Chondrocyte (in vitro differentiated cells): ENCODE data around the gene KLHL26. TPM values are rescaled to one million over a fixed set of nuclear protein-coding genes. Genes with fewer than 3 reads are reported as not detected.

ENCODE experiments used
- DNase-seq: peaks from one replicate; pipeline ENCODE4 v3.0.0; 2021; ENCODE audit warnings: mixed read lengths, low spot score
- H3K27ac Mint-ChIP-seq: one replicate; pipeline ENCODE4 v1.8.0; 2021; ENCODE audit warnings: mild to moderate bottlenecking, moderate library complexity, mixed read lengths; ENCODE audit not compliant: unreplicated experiment
- H3K27me3 Mint-ChIP-seq: 2 replicates; pipeline ENCODE4 v1.8.0; 2021; ENCODE audit warnings: low read depth, mixed read lengths
- H3K36me3 Mint-ChIP-seq: 2 replicates; pipeline ENCODE4 v1.8.0; 2021; ENCODE audit warnings: low read depth, mixed read lengths
- H3K4me1 Mint-ChIP-seq: 2 replicates; pipeline ENCODE4 v1.8.0; 2021; ENCODE audit warnings: low read depth, mild to moderate bottlenecking, mixed read lengths
- H3K4me3 Mint-ChIP-seq: one replicate; pipeline ENCODE4 v1.8.0; 2021; ENCODE audit warnings: mild to moderate bottlenecking, moderate library complexity, mixed read lengths; ENCODE audit not compliant: unreplicated experiment
- H3K9me3 Mint-ChIP-seq: 2 replicates; pipeline ENCODE4 v1.8.0; 2021; ENCODE audit warnings: low read depth, mixed read lengths
- CTCF ChIP-seq: fragments of 200-600 bp; sonication (generic); IDR thresholded peaks from 2 replicates; pipeline ENCODE4 v1.5.0; 2021; ENCODE audit warnings: antibody characterized with exemption, mild to moderate bottlenecking, moderate library complexity
- total RNA-seq: library from RNA; stranded (reverse); gene quantifications from 3 replicates; pipeline ENCODE4 v1.2.1, GENCODE V29; 2021

KLHL26 gene
- total RNA-seq, 1 donor from 2014 or later, result 9.8 TPM

GRCh38 chr19:18666784-18667183, 30.0 kb downstream of the KLHL26 start:
- Mint-ChIP-seq H3K36me3 (peaks cover 6% of the 10 kb centered on the region), H3K27me3 (no peaks in the 10 kb centered on the region), H3K9me3 (no peaks in the 10 kb centered on the region), H3K27ac (no peak overlapping the region), H3K4me3 (no peak overlapping the region), H3K4me1 (peaks cover 33% of the 10 kb centered on the region)
- TF ChIP-seq CTCF, result no peak
- DNase-seq, result no peak

- peaks cover 30% of the 10 kb centered on the region for H3K4me1 Mint-ChIP-seq
- peaks cover 6% of the 10 kb centered on the region for H3K36me3 Mint-ChIP-seq
- H3K27ac Mint-ChIP-seq, result peak overlapping the region; percentile 27
- no peaks in the 10 kb centered on the region for H3K9me3 Mint-ChIP-seq
- H3K27me3 Mint-ChIP-seq, result no peaks in the 10 kb centered on the region
- no peak overlapping the region for H3K4me3 Mint-ChIP-seq
- no peak for DNase-seq
- no peak for TF ChIP-seq CTCF
These were observed 30.9 kb downstream of the KLHL26 start for GRCh38 chr19:18667531-18668251.

GRCh38 chr19:18668252-18668631, 31.4 kb downstream of the KLHL26 start:
- TF ChIP-seq CTCF, result no peak
- Mint-ChIP-seq H3K4me1 (peaks cover 25% of the 10 kb centered on the region), H3K9me3 (no peaks in the 10 kb centered on the region), H3K27me3 (no peaks in the 10 kb centered on the region), H3K36me3 (peaks cover 6% of the 10 kb centered on the region), H3K4me3 (no peak overlapping the region), H3K27ac (no peak overlapping the region)
- no peak for DNase-seq

- no peak for TF ChIP-seq CTCF
- Mint-ChIP-seq H3K36me3 (peaks cover 6% of the 10 kb centered on the region), H3K27me3 (no peaks in the 10 kb centered on the region), H3K27ac (no peak overlapping the region), H3K4me3 (no peak overlapping the region), H3K4me1 (peaks cover 19% of the 10 kb centered on the region), H3K9me3 (no peaks in the 10 kb centered on the region)
- DNase-seq, result no peak
These were observed 32.1 kb downstream of the KLHL26 start for GRCh38 chr19:18668744-18669523.

- no peak for TF ChIP-seq CTCF
- H3K27ac Mint-ChIP-seq, result no peak overlapping the region
- no peak for DNase-seq
- peaks cover 20% of the 10 kb centered on the region for H3K4me1 Mint-ChIP-seq
- H3K9me3 Mint-ChIP-seq, result no peaks in the 10 kb centered on the region
- H3K27me3 Mint-ChIP-seq, result no peaks in the 10 kb centered on the region
- H3K4me3 Mint-ChIP-seq, result no peak overlapping the region
- H3K36me3 Mint-ChIP-seq, result peaks cover 6% of the 10 kb centered on the region
These were observed 32.6 kb downstream of the KLHL26 start for GRCh38 chr19:18669524-18669817.
